ENCODE results near the gene RPL10A.

Gene RPL10A

DNA sequence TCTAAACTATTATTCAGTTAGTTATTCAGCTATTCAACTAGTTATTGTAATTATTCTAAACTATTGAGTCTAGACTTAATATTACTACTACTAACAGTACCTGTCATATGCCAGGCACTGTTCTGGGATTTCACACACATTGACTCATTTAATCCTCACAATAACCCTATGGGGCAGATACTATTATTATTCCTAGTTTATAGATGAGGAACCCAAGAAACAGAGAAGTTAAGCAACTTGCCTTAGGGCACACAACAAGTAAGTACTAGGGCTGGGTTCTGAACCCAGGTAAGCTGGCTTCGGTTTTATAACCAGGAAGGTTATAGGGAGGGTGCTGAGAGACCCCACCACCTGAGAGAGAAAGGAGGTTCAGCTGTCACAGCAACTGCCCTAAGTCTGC lies 20.9 kb downstream of the RPL10A start:
- ATAC-seq (no peak), DNase-seq (no peak)
- Mint-ChIP-seq H3K27me3 (peaks cover 2% of the 10 kb centered on the region), H3K4me1 (peaks cover 4% of the 10 kb centered on the region), H3K4me3 (no peak overlapping the region), H3K36me3 (ENCODE audit: low read depth) (no peaks in the 10 kb centered on the region), H3K27ac (no peak overlapping the region), H3K9me3 (no peaks in the 10 kb centered on the region)

DNA sequence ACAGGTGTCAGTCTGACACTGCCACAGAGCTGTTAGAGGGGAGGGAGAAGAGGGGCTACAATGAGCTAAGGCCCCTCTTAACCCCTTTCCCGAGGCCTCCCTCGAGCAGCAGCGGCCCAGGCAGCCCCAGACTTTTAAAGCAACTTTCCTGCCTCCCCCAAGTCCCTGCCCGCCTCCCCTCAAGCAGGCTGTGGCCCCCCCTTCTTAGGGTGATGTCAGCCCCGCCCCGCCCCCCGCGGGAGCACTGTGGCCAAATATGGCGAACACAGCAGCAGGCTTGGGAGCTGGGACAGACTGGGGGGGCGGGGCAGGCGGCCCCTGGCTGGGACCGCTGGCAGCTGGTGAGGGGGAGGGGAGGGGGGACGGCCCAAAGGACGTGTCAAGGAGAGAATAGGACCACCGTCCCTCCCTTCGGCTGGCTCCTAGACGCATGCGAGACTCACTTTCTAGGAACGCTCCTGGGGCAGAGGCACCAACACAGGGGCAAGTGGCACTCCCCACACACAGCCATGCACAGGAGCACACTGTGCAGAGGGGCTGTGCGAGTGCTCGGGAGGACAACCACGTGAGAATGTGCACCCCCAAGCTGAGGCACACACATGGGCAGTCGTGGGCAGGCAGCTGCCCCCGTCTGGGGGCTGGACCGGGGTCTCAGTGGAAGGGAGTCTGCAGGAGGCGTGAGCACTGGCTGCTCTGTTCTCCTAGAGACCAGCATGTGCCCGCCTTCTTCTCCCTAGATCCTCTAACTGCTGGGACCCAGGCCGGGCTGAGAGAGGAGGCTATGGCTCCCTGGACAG lies 22.0 kb downstream of the RPL10A start:
- ATAC-seq (no peak), DNase-seq (no peak)
- Mint-ChIP-seq H3K4me1 (peaks cover 5% of the 10 kb centered on the region), H3K4me3 (no peak overlapping the region), H3K27ac (no peak overlapping the region), H3K9me3 (no peaks in the 10 kb centered on the region), H3K27me3 (peaks cover 2% of the 10 kb centered on the region), H3K36me3 (ENCODE audit: low read depth) (no peaks in the 10 kb centered on the region)

DNA sequence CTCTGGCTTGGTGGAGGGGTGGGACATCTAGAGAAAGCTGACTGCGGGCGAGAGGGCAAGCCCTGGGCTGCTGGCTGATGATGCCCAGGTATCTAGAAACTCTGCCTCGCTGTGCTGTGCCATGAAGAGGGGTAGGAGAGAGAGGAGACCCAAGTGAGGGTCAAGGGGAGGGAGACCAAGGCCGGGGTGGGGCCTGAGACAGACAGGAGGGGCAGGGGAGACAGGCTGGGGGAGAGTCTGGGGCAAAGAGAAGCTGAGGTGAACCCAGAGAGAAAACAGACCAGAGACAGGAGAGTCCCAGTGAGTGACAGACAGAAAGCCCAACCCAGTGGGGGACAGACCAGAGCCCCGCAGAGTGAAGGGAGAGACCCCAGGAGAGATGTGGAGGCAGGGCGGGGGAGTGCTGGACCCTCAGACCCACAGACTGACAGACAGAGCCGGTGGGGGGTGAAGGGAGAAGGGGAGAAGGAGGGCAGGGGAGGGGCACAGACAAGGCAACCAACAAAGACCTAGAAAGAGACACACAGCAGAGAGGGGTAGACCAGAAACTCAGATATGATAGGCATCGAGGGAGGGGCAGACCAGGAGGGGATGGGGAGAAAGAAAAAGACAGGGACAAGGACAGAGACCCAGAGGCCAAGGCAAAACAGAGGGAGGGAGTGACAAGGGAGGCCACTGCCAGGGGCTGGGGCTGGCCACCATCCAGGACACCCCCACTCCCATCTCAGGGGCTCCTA lies 22.8 kb downstream of the RPL10A start:
- DNase-seq (no peak), ATAC-seq (no peak)
- no peaks in the 10 kb centered on the region for H3K9me3 Mint-ChIP-seq
- peaks cover 2% of the 10 kb centered on the region for H3K27me3 Mint-ChIP-seq
- H3K4me3 Mint-ChIP-seq = no peak overlapping the region
- no peak overlapping the region for H3K27ac Mint-ChIP-seq
- H3K36me3 Mint-ChIP-seq (ENCODE audit: low read depth) = no peaks in the 10 kb centered on the region
- peaks cover 5% of the 10 kb centered on the region for H3K4me1 Mint-ChIP-seq

DNA sequence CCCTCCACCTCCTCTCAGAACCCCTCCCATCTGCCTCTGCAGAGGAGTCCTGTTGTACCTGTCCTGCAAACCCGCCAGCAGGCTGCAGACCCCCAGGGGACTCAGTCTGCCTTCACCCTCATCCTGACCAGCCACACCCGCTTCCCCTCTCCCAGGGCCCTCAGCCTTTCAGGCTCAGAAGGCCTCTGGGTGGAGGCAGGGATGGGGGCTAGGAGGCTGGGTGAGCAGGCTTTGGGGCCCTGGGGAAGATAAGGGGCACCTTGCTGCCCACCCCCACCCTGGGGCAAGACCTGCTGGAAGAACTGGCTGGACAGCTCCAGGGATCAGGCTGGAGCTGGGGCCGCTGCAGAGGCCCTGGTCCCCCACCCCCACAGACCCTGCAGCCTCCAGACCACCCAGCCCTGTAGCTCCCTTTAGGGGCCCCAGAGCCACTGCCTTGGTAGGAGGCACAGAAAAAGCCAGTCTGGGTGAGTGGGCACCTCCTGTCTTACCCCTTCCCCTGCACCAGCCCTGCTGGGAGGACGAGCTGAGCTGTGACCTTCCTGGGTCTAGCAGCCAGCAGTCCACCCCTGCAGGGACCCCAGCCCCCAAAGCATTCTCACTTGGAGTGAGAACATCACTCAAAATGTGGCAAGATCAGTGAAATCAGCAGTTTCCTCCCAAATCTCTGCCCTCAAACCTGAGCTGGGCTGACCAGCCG lies 23.5 kb downstream of the RPL10A start:
- Mint-ChIP-seq H3K36me3 (ENCODE audit: low read depth) (no peaks in the 10 kb centered on the region), H3K27ac (no peak overlapping the region), H3K9me3 (no peaks in the 10 kb centered on the region), H3K27me3 (peaks cover 2% of the 10 kb centered on the region), H3K4me1 (peaks cover 5% of the 10 kb centered on the region), H3K4me3 (no peak overlapping the region)
- DNase-seq (no peak), ATAC-seq (no peak)

DNA sequence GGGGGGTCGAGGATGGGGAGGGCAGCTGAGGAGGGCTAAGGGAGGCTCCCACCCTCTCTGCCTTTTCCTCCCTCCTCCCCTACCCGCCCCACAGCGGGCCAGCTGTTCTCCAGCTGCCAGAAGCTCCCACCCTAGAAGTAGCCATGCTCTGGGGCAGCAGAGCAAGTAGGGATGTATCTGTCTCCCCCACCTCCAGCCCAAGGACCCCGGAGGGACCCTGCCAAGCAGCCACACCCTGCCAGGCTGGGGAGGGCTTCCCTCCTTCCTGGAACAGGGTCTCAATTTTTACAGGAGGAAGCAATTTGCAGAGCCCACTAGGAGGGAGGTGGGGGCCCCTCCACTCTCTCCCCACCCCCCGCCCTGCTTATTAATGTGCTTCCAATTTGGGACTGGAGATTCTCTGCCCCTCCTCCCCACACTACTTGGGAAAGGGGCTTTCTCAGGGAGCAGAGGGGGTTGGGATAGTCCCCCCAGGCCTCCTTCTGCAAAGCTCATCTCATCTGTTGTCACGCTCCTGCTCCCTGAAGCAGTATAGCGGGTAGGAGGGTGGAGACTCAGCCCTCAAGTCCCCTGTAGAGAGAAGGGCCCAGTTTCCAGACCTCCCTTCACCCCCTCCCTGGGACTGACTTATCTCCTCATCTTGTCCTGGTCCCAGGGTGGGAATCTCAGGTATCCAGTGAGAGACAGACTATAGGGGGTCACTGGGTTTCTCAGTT lies 24.2 kb downstream of the RPL10A start:
- no peak overlapping the region for H3K27ac Mint-ChIP-seq
- ATAC-seq = no peak
- no peak for DNase-seq
- H3K9me3 Mint-ChIP-seq = no peaks in the 10 kb centered on the region
- H3K36me3 Mint-ChIP-seq (ENCODE audit: low read depth) = no peaks in the 10 kb centered on the region
- H3K27me3 Mint-ChIP-seq = peaks cover 2% of the 10 kb centered on the region
- H3K4me1 Mint-ChIP-seq = peaks cover 5% of the 10 kb centered on the region
- no peak overlapping the region for H3K4me3 Mint-ChIP-seq

DNA sequence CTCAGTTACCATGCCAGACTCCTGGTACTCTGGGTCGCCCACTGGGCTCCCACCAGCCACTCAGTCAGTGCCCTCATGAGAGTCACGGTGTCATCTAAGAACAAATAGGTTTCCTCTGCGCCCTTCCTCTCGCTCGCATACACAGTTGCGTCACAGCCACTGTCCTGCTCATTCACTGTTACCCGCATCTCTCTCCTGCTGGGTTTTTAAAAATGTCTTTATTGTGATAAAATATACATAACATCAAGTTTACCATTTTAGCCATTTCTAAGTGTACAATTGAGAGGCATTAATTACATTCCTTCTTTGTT lies 24.7 kb downstream of the RPL10A start:
- Mint-ChIP-seq H3K4me1 (peaks cover 5% of the 10 kb centered on the region), H3K27ac (no peak overlapping the region), H3K4me3 (no peak overlapping the region), H3K27me3 (peaks cover 2% of the 10 kb centered on the region), H3K9me3 (no peaks in the 10 kb centered on the region), H3K36me3 (ENCODE audit: low read depth) (no peaks in the 10 kb centered on the region)
- DNase-seq (no peak), ATAC-seq (no peak)

DNA sequence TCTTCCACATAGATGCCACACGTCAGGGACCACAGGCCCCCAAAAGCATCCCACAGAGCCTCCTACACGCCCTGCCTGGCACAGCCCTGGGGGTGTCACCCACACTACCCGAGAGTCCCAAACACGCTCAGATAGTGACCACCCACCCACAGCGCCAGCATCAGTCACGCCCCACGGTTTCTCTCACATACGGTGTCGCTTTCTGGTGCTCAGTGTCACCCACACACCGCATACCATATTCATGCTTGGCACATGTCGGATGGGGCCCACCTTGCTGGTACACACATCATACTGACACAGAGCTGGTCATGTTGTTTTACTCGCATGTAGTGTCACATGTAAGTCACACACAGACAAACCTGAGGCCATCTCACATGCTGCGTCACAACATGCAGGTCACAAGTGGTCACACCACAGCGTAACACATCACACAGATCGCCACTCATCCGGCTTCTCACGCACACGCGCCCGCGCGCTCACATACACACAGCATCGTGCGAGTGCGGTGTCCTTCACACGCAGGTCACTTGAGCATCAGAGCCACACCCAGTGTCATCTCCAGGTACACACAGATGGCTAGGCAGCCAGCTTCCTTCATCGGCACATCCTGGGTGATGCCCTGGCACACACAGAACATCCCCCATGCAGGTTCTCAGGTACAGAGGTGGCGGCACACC lies 25.2 kb downstream of the RPL10A start:
- Mint-ChIP-seq H3K27ac (no peak overlapping the region), H3K9me3 (no peaks in the 10 kb centered on the region), H3K4me1 (peaks cover 7% of the 10 kb centered on the region), H3K4me3 (no peak overlapping the region), H3K36me3 (ENCODE audit: low read depth) (no peaks in the 10 kb centered on the region), H3K27me3 (peaks cover 3% of the 10 kb centered on the region)
- ATAC-seq (no peak), DNase-seq (no peak)

DNA sequence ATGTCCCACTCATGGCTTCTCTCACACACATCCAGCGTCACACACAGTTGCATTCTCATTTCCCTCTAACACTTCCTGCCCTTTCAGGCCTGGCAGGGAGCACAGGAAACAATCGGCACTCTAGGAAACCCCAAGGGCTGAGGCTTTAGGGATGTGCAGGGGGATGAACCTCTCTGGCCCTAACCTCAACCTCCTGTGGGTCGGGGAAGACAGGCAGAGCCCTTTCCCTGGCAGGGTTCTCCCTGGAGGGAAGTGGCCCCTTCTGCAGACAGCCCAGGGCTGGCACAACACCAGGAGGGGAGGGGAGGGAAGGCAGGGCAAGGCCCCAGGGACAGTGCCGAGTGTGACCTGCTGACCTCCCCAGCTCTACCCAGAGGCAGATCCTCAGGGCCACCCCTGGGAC lies 26.0 kb downstream of the RPL10A start:
- Mint-ChIP-seq H3K27me3 (peaks cover 10% of the 10 kb centered on the region), H3K27ac (no peak overlapping the region), H3K4me1 (peaks cover 11% of the 10 kb centered on the region), H3K4me3 (no peak overlapping the region), H3K9me3 (no peaks in the 10 kb centered on the region), H3K36me3 (ENCODE audit: low read depth) (no peaks in the 10 kb centered on the region)
- DNase-seq (no peak), ATAC-seq (no peak)

DNA sequence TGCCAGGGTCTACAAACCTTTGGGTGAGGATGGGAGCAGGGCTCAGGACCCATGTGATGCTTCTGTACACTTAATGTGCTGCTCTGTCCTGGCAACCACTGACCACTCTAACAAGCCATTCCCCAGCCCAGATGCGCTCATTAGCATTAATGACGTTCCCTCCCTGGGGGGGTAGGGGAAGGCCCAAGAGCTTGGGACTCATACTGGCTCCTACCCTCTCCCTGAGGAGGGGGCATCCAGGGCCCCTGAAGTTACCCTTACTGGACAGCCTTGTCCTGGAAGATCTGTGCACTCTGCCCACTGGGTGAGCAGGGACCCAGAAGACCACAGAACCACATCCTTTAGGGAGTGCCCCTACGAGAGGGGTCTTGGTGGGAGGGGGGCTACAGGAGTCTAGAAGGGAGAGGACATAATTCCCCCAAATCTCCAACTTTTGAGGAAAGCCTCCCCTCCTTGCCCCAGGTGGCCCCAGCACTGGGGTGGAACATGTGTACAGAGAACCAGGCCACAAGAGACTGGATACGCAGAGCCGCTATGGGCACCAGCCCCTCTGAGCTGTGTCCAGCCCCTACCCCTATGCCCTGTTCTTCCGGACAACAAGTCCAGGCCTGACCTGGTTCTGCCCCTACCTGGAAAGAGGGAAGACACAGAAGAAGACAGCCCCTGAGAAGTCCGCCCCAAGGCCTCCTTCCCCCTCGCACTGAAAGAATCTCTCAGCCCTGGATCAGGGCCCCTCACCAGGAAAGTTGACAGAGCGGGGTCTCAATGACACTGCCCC lies 27.2 kb downstream of the RPL10A start:
- no peak for DNase-seq
- Mint-ChIP-seq H3K4me3 (peak overlapping the region; percentile 58), H3K27me3 (peaks cover 14% of the 10 kb centered on the region), H3K4me1 (peaks cover 11% of the 10 kb centered on the region), H3K36me3 (ENCODE audit: low read depth) (no peaks in the 10 kb centered on the region), H3K9me3 (no peaks in the 10 kb centered on the region), H3K27ac (no peak overlapping the region)
- no peak for ATAC-seq

DNA sequence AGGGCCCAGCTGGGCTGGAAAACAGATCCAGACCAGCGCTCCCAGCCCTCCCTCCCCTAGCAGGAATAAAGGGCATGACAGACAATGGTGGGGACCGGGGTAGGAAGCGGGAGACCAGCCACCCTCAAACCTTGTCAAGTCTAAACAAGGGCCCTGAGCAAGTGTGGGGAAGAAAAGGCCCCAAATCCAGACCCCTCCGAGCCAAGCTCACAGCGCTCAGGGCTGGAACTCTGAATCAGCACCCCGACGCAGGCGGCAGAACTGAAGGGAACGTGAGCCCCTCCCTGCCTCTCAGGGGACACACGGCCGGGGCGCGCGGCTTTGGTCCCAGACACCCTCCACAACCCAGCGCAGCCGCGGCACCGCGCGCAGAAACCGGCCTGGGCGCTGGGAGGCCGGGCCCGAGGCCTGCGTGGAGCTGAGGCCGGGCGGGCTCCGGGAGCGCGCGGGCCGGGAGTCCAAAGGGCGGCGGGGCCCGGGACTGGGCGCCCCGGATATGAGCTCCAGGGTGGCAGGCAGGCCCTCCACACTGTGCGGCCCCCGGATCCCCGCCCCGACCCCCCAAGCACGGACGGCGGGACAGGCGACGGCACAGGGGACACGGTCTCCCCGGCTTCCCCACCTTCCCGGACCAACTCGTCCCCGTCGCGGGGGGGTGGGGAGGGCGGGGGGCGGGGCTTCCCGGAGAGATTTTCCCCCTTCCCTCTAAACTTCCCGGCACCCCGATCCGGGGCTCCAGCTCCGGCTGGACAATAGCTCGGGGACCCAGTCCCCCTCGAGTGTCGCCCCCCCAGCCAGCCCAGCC lies 28.0 kb downstream of the RPL10A start:
- DNase-seq = no peak
- Mint-ChIP-seq H3K36me3 (ENCODE audit: low read depth) (no peaks in the 10 kb centered on the region), H3K9me3 (no peaks in the 10 kb centered on the region), H3K27ac (no peak overlapping the region), H3K27me3 (peaks cover 18% of the 10 kb centered on the region), H3K4me3 (peak overlapping the region; percentile 58), H3K4me1 (peaks cover 11% of the 10 kb centered on the region)
- no peak for ATAC-seq

DNA sequence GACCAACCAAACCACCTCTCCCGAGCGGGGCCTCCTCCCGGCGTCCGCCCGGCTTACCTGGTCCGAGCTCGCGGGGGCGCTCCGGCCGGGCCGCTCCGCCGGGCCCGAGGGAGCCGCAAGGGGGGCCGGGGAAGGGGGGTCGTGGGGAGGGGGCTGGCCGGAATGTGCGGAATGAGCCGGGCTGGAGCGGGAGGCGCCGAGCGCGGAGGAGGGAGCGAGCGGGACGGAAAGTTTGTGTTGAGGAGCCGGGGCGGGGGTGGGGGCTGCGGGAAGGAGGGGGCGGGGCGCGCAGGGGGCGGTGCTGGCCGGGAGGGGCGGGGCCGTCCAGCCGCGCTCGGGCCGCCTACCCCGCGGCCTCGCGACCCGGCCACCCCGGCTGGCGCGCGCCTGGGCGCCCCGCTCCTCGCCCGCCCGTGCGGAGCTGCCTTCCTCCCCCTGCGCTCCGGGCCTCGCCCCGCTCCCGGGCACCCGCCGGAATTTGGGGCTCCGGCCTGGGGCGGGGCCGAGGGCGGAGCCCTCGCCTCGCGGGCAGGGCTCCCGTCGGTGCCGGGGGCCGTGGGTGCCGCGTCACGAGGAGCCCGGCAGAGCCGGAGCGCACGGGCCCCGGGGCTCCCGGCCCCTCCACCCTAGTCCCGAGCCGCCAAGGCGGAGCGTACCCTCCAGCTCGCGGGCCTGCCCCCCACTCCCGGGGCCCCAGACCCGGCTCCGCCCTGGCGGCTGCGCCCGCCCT lies 28.8 kb downstream of the RPL10A start, which contains the start of gene TEAD3:
TSS of gene TEAD3 (minus strand) at position 239 of the 730 bp plus-strand sequence.
- no peaks in the 10 kb centered on the region for H3K9me3 Mint-ChIP-seq
- H3K27ac Mint-ChIP-seq = peak within 1 kb of the TSS; percentile 77
- H3K4me1 Mint-ChIP-seq = peaks cover 11% of the 10 kb centered on the region
- H3K36me3 Mint-ChIP-seq (ENCODE audit: low read depth) = no peaks in the 10 kb centered on the region
- H3K27me3 Mint-ChIP-seq = peaks cover 18% of the 10 kb centered on the region
- DNase-seq = peak; percentile 55
- H3K4me3 Mint-ChIP-seq = peak within 1 kb of the TSS; percentile 77
- ATAC-seq = peak; percentile 69

DNA sequence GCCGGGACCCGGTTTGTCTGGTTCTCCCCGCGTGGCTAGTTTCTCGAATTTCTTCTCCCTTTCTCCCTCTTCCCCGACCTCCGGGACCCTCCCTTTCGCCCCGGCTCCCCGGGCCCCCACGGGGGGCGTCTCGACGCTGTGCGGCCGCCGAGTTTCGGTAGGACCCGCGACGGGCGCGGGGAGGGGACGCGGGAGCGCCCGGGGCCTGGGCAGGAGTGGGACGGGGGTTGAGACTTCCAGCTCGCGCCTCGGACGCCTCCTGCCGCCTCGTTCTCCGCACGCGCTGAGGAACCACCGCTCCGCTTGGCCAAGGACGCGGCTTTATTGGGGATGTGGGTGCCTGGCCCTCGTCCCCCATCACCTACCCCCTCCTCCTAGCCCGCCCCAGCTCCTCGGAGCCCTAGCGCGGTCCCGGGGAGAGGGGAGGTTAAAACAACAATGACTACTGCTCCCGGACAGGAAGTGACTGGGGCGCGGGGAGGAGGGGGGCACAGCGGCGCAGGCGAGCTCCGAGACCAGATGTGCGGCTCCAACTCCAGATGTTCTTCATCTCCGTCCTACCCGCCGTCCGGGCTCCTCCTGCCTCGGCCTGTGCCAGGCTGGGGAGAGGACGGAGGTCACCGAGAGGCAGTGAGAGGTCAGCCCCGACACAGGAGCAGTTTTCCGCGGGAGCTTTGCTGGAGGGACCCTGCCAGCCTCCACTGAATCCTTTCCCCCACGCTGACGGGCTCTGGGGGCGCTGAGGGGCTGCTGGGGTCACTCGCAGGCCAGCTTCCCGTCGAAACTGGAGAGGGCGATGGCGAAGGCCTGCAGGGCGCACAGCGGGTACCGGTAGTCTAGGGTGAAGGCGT lies 29.6 kb downstream of the RPL10A start:
- DNase-seq = peak; percentile 66
- ATAC-seq = peak; percentile 26
- Mint-ChIP-seq H3K27me3 (peaks cover 20% of the 10 kb centered on the region), H3K27ac (peak overlapping the region; percentile 77), H3K36me3 (ENCODE audit: low read depth) (no peaks in the 10 kb centered on the region), H3K4me1 (peaks cover 11% of the 10 kb centered on the region), H3K4me3 (peak overlapping the region; percentile 77), H3K9me3 (no peaks in the 10 kb centered on the region)

Measured in activated naive CD8-positive, alpha-beta T cell treated with anti-CD3 and anti-CD28 coated beads, Interleukin-2, amount 50 U/mL, for 24 hours (primary cell).